ENCODE measurements around the gene GEN1. TPM values are rescaled to one million over a fixed set of nuclear protein-coding genes. Genes with fewer than 3 reads are reported as not detected.

The GEN1 gene
- polyA plus RNA-seq, 1 donor from 2014 or later: 9.4 TPM

GRCh38 chr2:17816396-17817245 lies 62.7 kb downstream of the GEN1 start, which contains the start of gene MSGN1:
MSGN1 (plus strand) TSS chr2:17816460; CDS start chr2:17816519, 59 bp downstream.
- Histone ChIP-seq H3K36me3 (ENCODE audit: insufficient read depth, low read length) (no peaks in the 10 kb centered on the region), H3K79me2 (replicated peaks; ENCODE audit: insufficient read depth, low read length) (no peaks in the 10 kb centered on the region), H3K9me3 (ENCODE audit: low read length) (no peaks in the 10 kb centered on the region), H3K4me3 (ENCODE audit: low read length) (no peak within 1 kb of the TSS), H3K9me2 (ENCODE audit: insufficient read depth, low read length) (no peaks in the 10 kb centered on the region), H3K27me3 (ENCODE audit: insufficient read depth, low read depth, low read length) (no peaks in the 10 kb centered on the region), H4K20me1 (ENCODE audit: insufficient read depth) (no peaks in the 10 kb centered on the region), H3F3A (ENCODE audit: insufficient read depth, low read length, poor library complexity, severe bottlenecking) (no peaks in the 10 kb centered on the region), H3K9ac (ENCODE audit: low read length) (no peak within 1 kb of the TSS), H2AFZ (ENCODE audit: low read depth, low read length) (no peak within 1 kb of the TSS), H3K4me2 (ENCODE audit: low read length) (no peak within 1 kb of the TSS), H3K27ac (ENCODE audit: low read length) (no peak within 1 kb of the TSS)
- TF ChIP-seq POLR2AphosphoS5 (IDR thresholded peaks at IDR 0.05) (no peak), CTCF (IDR thresholded peaks at IDR 0.05; ENCODE audit: poor library complexity, severe bottlenecking) (no peak)

GRCh38 chr2:17818235-17818815 lies 64.4 kb downstream of the GEN1 start:
- Histone ChIP-seq H4K20me1 (ENCODE audit: insufficient read depth) (no peaks in the 10 kb centered on the region), H3K9me2 (ENCODE audit: insufficient read depth, low read length) (no peaks in the 10 kb centered on the region), H3K27me3 (ENCODE audit: insufficient read depth, low read depth, low read length) (no peaks in the 10 kb centered on the region), H3F3A (ENCODE audit: insufficient read depth, low read length, poor library complexity, severe bottlenecking) (no peaks in the 10 kb centered on the region), H3K36me3 (ENCODE audit: insufficient read depth, low read length) (no peaks in the 10 kb centered on the region), H3K9ac (ENCODE audit: low read length) (no peak overlapping the region), H3K79me2 (replicated peaks; ENCODE audit: insufficient read depth, low read length) (no peaks in the 10 kb centered on the region), H3K4me3 (ENCODE audit: low read length) (no peak overlapping the region), H3K27ac (ENCODE audit: low read length) (no peak overlapping the region), H2AFZ (ENCODE audit: low read depth, low read length) (no peak overlapping the region), H3K9me3 (ENCODE audit: low read length) (no peaks in the 10 kb centered on the region), H3K4me2 (ENCODE audit: low read length) (no peak overlapping the region)
- TF ChIP-seq CTCF (IDR thresholded peaks at IDR 0.05; ENCODE audit: poor library complexity, severe bottlenecking) (no peak), EZH2 (IDR thresholded peaks at IDR 0.05; ENCODE audit: borderline replicate concordance, insufficient read depth, low read length, poor library complexity, severe bottlenecking) (no peak), EP300 (conservative IDR thresholded peaks at IDR 0.05; ENCODE audit: poor library complexity, severe bottlenecking) (no peak), REST (IDR thresholded peaks at IDR 0.05; ENCODE audit: borderline replicate concordance) (no peak), TAF1 (IDR thresholded peaks at IDR 0.05; ENCODE audit: low read depth) (no peak), POLR2AphosphoS5 (IDR thresholded peaks at IDR 0.05) (no peak), RAD21 (conservative IDR thresholded peaks at IDR 0.05) (no peak), SMC3 (conservative IDR thresholded peaks at IDR 0.05; ENCODE audit: poor library complexity) (no peak), MXI1 (conservative IDR thresholded peaks at IDR 0.05; ENCODE audit: poor library complexity, severe bottlenecking) (no peak)

All from neural cell (in vitro differentiated cells).